Measurements from ENCODE around the gene HOMER1. TPM values are rescaled to one million over a fixed set of nuclear protein-coding genes. Genes with fewer than 3 reads are reported as not detected.

HOMER1 gene
- total and polyA plus RNA-seq, 9 of the 15 experiments (the other 6 are each of a cell fraction or from before 2014, with no cell fraction given): 6.3 to 39.9 (median 9.9) TPM

DNA sequence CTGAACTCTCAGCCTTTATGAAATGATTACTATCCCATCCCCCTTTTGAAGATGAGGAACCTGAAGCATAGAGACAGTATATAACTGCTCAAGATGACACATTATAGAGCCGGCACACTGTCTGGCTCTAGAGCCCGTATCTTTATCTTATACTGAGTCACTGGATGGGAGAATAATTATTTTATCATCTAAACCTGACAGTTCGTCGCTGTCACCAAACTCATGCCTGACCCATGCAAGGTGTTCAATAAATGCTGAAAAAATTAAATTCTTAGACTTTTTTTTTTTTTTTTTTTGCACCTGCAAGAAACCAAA, 38.8 kb downstream of the HOMER1 start:
- Histone ChIP-seq H3K9ac (ENCODE audit: insufficient read depth in 1 of 2, low read depth in 2 of 2, low read length in 2 of 2) (no peak overlapping the region), H3K4me3 (no peak overlapping the region), H4K20me1 (replicated peaks; ENCODE audit: control insufficient read depth, insufficient read depth, low read length) (no peaks in the 10 kb centered on the region), H3K9me3 (replicated peaks; ENCODE audit: control insufficient read depth, insufficient read depth, low read depth, low read length) (no peaks in the 10 kb centered on the region), H2AFZ (ENCODE audit: low read depth, low read length) (no peak overlapping the region), H3K36me3 (ENCODE audit: control insufficient read depth, insufficient read depth, low read length) (no peaks in the 10 kb centered on the region), H3K27me3 (ENCODE audit: control insufficient read depth in 2 of 2, insufficient read depth in 2 of 2, low read length in 2 of 2) (no peaks in the 10 kb centered on the region), H3K4me2 (ENCODE audit: insufficient read depth, low read length) (no peak overlapping the region), H3K9me1 (ENCODE audit: control insufficient read depth, insufficient read depth, low read length) (no peaks in the 10 kb centered on the region), H3K27ac (ENCODE audit: extremely low read depth, low read depth, low read length) (no peak overlapping the region), H3K79me2 (ENCODE audit: control insufficient read depth, insufficient read depth, low read length) (peaks cover 24% of the 10 kb centered on the region; the same call in 1 of the 3 replicates), H3K4me1 (replicated peaks in 1 of 2; ENCODE audit: control insufficient read depth in 2 of 2, insufficient read depth in 2 of 2, low read length in 2 of 2) (no peaks in the 10 kb centered on the region)
- in situ Hi-C loops (cut with MboI): loop anchor here (10.0 kb wide), 1 partner anchor 450 kb away; no protein-coding TSS in a partner anchor
- ChIA-PET CTCF (ENCODE audit: low intra/inter-chr PET ratio) (no interaction called here), POLR2A (no interaction called here)
- WGBS (ENCODE audit: insufficient coverage, low coverage, missing lambda C conversion rate): 30% methylated on average over 4 of the region's 4 CpGs
- ATAC-seq (no peak), FAIRE-seq (no peak), DNase-seq (ENCODE audit: extremely low read depth in 1 of 4, low spot score in 3 of 4) (no peak)
- TF ChIP-seq LCOR (CRISPR knock-in tag; IDR thresholded peaks at IDR 0.05) (no peak), KDM5B (IDR thresholded peaks at IDR 0.05; ENCODE audit: insufficient replicate concordance, low read depth, low read length) (no peak), FUS (optimal IDR thresholded peaks at IDR 0.05; ENCODE audit: low read depth, low read length) (no peak), HNRNPL (IDR thresholded peaks at IDR 0.05; ENCODE audit: low read depth, low read length) (no peak), ESRRB (CRISPR knock-in tag; IDR thresholded peaks at IDR 0.05; ENCODE audit: borderline replicate concordance) (no peak), SMAD3 (CRISPR knock-in tag; conservative IDR thresholded peaks at IDR 0.05) (no peak), TBL1XR1 (IDR thresholded peaks at IDR 0.05; ENCODE audit: low read length in 2 of 2) (no peak)
- intact Hi-C loops (cut with micrococcal nuclease): no loop called here
- no TSS peak for BruUV-seq (replicated peaks)
